ENCODE results near the gene PRSS53. TPM values are rescaled to one million over a fixed set of nuclear protein-coding genes. Genes with fewer than 3 reads are reported as not detected.

PRSS53 gene
- total RNA-seq, 2 donors from 2014 or later = 3.2 to 4.4 TPM

GRCh38 chr16:31129568-31130335 lies 41.0 kb upstream of the PRSS53 start:
- Mint-ChIP-seq H3K4me3 (no peak overlapping the region), H3K27me3 (no peaks in the 10 kb centered on the region), H3K27ac (no peak overlapping the region), H3K36me3 (ENCODE audit: low read depth) (no peaks in the 10 kb centered on the region), H3K4me1 (peaks cover 4% of the 10 kb centered on the region)
- ATAC-seq (no peak), DNase-seq (no peak)
- no peaks in the 10 kb centered on the region for H3K9me3 ChIP-seq (ENCODE audit: control insufficient read depth, low read length, poor library complexity, severe bottlenecking)

- peak overlapping the region; percentile 16 for H3K27ac Mint-ChIP-seq
- H3K27me3 Mint-ChIP-seq = no peaks in the 10 kb centered on the region
- H3K36me3 Mint-ChIP-seq (ENCODE audit: low read depth) = no peaks in the 10 kb centered on the region
- no peaks in the 10 kb centered on the region for H3K9me3 ChIP-seq (ENCODE audit: control insufficient read depth, low read length, poor library complexity, severe bottlenecking)
- ATAC-seq (peak; percentile 54), DNase-seq (no peak)
- H3K4me1 Mint-ChIP-seq = peaks cover 4% of the 10 kb centered on the region
- H3K4me3 Mint-ChIP-seq = no peak overlapping the region
Observed at GRCh38 chr16:31128711-31129567, 40.2 kb upstream of the PRSS53 start.

- DNase-seq = no peak
- Mint-ChIP-seq H3K4me3 (no peak overlapping the region), H3K4me1 (peaks cover 2% of the 10 kb centered on the region), H3K27ac (no peak overlapping the region), H3K27me3 (no peaks in the 10 kb centered on the region), H3K36me3 (ENCODE audit: low read depth) (no peaks in the 10 kb centered on the region)
- H3K9me3 ChIP-seq (ENCODE audit: control insufficient read depth, low read length, poor library complexity, severe bottlenecking) = no peaks in the 10 kb centered on the region
- no peak for ATAC-seq
Observed at GRCh38 chr16:31127182-31127581, 38.4 kb upstream of the PRSS53 start.

- H3K4me1 Mint-ChIP-seq = peaks cover 2% of the 10 kb centered on the region
- H3K27me3 Mint-ChIP-seq = no peaks in the 10 kb centered on the region
- DNase-seq (no peak), ATAC-seq (no peak)
- peak overlapping the region; percentile 47 for H3K27ac Mint-ChIP-seq
- H3K9me3 ChIP-seq (ENCODE audit: control insufficient read depth, low read length, poor library complexity, severe bottlenecking) = no peaks in the 10 kb centered on the region
- no peaks in the 10 kb centered on the region for H3K36me3 Mint-ChIP-seq (ENCODE audit: low read depth)
- no peak overlapping the region for H3K4me3 Mint-ChIP-seq
Observed at GRCh38 chr16:31125844-31126243, 37.1 kb upstream of the PRSS53 start.

DNA sequence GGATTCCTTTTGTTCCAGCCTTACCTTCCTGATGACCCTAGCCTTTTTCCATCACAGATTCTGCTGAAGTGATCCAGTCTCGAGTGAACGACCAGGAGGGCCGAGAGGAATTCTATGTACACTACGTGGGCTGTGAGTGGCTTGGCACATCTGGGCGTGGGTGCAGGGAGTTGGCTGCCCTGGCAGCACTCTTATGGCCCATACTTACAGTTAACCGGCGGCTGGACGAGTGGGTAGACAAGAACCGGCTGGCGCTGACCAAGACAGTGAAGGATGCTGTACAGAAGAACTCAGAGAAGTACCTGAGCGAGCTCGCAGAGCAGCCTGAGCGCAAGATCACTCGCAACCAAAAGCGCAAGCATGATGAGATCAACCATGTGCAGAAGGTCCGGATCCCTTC lies 31.4 kb upstream of the PRSS53 start:
- ATAC-seq (no peak), DNase-seq (no peak)
- no peaks in the 10 kb centered on the region for H3K27me3 Mint-ChIP-seq
- H3K4me1 Mint-ChIP-seq = peaks cover 12% of the 10 kb centered on the region
- peaks cover 6% of the 10 kb centered on the region for H3K36me3 Mint-ChIP-seq (ENCODE audit: low read depth)
- H3K27ac Mint-ChIP-seq = no peak overlapping the region
- no peak overlapping the region for H3K4me3 Mint-ChIP-seq
- H3K9me3 ChIP-seq (ENCODE audit: control insufficient read depth, low read length, poor library complexity, severe bottlenecking) = no peaks in the 10 kb centered on the region

DNA sequence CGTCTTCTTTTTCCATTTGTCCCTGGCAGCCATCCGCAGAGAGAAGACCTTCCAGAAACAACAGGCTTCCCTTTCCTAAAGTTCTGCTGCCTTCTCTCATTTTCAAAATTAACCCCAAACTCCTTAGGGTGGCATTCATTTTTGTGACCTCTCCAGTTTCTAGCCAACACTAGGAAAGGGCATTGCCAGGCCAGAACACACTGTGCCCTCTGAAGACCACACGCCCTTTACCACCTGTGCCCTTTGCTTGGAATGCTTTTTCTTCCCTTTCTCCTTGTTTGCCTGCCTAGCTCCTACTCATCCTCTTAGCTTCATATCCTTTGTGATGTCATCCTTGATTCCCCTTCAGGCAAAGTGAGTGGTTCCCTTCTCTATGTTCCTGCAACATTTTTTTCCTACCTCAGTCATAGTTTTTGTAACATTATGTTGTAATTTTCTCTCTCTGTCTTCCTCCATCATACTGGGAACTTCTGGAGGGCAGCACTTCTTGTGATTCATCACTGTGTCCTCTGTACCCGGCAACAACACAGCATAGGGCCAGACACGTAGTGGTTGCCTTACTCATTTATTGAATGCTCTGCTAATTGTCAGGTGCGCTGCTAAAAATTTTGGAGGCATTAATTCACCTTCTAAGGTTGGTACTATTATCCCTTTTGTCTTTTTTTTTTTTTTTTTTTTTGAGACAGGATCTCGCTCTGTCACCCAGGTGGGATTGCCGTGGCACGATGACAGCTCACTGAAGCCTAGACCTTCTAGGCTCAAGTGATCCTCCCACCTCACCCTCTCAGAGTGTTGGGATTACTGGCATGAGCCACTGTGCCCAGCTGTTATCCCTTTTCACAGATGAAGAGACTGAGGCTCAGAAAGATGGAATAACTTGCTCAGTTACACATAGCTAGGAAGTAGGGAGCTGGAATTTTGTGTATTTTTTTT lies 29.7 kb upstream of the PRSS53 start:
- H3K36me3 Mint-ChIP-seq (ENCODE audit: low read depth) = peaks cover 6% of the 10 kb centered on the region
- DNase-seq = no peak

DNA sequence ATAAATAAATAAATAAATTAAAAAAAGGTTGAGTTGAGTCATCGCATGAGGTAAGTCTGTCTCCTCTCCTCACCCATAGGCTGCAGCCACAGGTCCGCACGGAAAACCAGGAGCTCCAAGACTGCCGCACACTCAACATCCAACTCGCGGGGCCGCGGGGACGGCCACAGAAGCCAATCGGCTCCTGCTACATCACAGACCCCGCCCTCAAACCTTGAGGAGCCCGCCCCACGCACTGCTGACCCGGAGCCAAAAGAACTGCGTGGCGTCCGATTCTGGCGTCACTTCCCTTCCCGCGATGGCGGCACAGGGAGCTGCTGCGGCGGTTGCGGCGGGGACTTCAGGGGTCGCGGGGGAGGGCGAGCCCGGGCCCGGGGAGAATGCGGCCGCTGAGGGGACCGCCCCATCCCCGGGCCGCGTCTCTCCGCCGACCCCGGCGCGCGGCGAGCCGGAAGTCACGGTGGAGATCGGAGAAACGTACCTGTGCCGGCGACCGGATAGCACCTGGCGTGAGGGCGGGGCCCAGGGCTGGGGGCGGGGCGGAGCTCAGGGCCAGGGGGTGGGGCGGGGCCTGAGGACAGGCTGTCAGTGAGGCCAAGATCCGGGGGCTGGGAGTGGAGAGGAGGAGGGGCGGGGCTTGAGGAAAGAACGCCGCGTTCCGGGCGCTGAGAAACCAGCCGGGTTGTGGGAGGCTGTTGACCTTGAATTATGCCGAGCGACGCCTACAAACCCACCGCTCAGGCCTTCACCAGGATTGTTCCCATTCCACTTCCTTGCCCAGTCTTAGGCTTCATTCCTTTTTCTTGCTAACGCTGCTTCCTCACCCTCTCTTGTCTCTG lies 28.9 kb upstream of the PRSS53 start, which contains the start of gene KAT8:
Gene KAT8, plus strand, starts transcription at position 281 of the 839 bp plus-strand sequence. Its CDS starts 18 bp downstream, at position 299.
- peak; percentile 92 for ATAC-seq
- H3K27me3 Mint-ChIP-seq = no peaks in the 10 kb centered on the region
- peak within 1 kb of the TSS; percentile 95 for H3K27ac Mint-ChIP-seq
- DNase-seq = peak; percentile 92 to 96 (median 96)
- no peaks in the 10 kb centered on the region for H3K9me3 ChIP-seq (ENCODE audit: control insufficient read depth, low read length, poor library complexity, severe bottlenecking)
- peaks cover 6% of the 10 kb centered on the region for H3K36me3 Mint-ChIP-seq (ENCODE audit: low read depth)
- H3K4me1 Mint-ChIP-seq = peaks cover 14% of the 10 kb centered on the region
- H3K4me3 Mint-ChIP-seq = peak within 1 kb of the TSS; percentile 93

More for the DNA sequence above, 29.7 kb upstream of the PRSS53 start:
- H3K4me1 Mint-ChIP-seq = peaks cover 14% of the 10 kb centered on the region
- H3K27ac Mint-ChIP-seq = peak overlapping the region; percentile 95
- H3K4me3 Mint-ChIP-seq = peak overlapping the region; percentile 93
- no peaks in the 10 kb centered on the region for H3K9me3 ChIP-seq (ENCODE audit: control insufficient read depth, low read length, poor library complexity, severe bottlenecking)
- no peaks in the 10 kb centered on the region for H3K27me3 Mint-ChIP-seq
- ATAC-seq = no peak

DNA sequence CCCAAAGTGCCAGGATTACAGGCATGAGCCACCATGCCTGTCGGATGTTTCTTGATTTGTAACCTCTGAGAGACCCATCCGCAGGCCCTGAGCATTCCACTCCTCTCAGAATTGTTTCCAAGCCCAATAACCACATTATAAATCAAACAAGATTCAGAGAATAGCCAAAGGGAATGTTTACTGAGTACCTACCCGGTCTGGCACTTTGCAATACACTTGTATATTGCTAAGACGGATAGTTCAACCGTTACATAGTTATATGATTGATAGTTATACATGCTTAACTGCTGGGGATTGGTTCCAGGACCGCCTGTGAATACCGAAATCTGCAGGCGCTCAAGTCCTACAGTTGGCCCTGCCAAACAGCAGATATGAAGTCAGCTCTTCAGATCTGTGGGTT lies 25.7 kb upstream of the PRSS53 start:
- Mint-ChIP-seq H3K27ac (no peak overlapping the region), H3K4me1 (peaks cover 18% of the 10 kb centered on the region), H3K4me3 (no peak overlapping the region), H3K27me3 (no peaks in the 10 kb centered on the region), H3K36me3 (ENCODE audit: low read depth) (peaks cover 2% of the 10 kb centered on the region)
- ATAC-seq = no peak
- no peaks in the 10 kb centered on the region for H3K9me3 ChIP-seq (ENCODE audit: control insufficient read depth, low read length, poor library complexity, severe bottlenecking)
- DNase-seq = no peak

- Mint-ChIP-seq H3K36me3 (ENCODE audit: low read depth) (peaks cover 2% of the 10 kb centered on the region), H3K27me3 (no peaks in the 10 kb centered on the region), H3K4me3 (no peak overlapping the region), H3K27ac (peak overlapping the region; percentile 24), H3K4me1 (peaks cover 14% of the 10 kb centered on the region)
- no peak for ATAC-seq
- no peaks in the 10 kb centered on the region for H3K9me3 ChIP-seq (ENCODE audit: control insufficient read depth, low read length, poor library complexity, severe bottlenecking)
- DNase-seq = no peak
Observed at GRCh38 chr16:31113121-31114120, 24.7 kb upstream of the PRSS53 start.

- DNase-seq (no peak), ATAC-seq (no peak)
- H3K36me3 Mint-ChIP-seq (ENCODE audit: low read depth) = peaks cover 2% of the 10 kb centered on the region
- H3K9me3 ChIP-seq (ENCODE audit: control insufficient read depth, low read length, poor library complexity, severe bottlenecking) = no peaks in the 10 kb centered on the region
- no peaks in the 10 kb centered on the region for H3K27me3 Mint-ChIP-seq
- no peak overlapping the region for H3K4me3 Mint-ChIP-seq
- H3K4me1 Mint-ChIP-seq = peaks cover 12% of the 10 kb centered on the region
- peak overlapping the region; percentile 24 for H3K27ac Mint-ChIP-seq
Observed at GRCh38 chr16:31112711-31113110, 24.0 kb upstream of the PRSS53 start.

DNA sequence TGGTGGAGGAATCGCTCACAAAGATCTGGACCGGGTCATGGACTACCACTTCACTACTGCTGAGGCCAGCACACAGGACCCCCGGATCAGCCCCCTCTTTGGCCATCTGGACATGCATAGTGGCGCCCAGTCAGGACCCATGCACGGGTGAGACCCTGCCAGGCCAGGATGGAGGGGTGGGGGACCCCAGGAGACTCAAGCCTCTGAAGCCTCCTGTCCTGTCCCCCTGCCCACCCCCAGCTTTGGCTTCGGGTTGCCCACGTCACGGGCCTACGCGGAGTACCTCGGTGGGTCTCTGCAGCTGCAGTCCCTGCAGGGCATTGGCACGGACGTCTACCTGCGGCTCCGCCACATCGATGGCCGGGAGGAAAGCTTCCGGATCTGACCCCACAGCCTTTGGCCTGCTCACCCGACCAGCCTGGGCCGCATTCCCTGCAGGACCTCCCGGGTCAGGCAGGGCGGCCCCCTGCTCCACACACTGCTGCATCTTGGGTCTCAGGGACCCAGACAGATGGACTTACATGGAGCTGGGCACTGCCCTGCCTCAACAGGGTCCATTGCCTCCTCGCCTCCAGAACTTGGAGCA lies 23.2 kb upstream of the PRSS53 start:
- H3K27ac Mint-ChIP-seq = no peak overlapping the region
- H3K4me1 Mint-ChIP-seq = peaks cover 15% of the 10 kb centered on the region
- ATAC-seq (no peak), DNase-seq (no peak)
- no peaks in the 10 kb centered on the region for H3K27me3 Mint-ChIP-seq
- peaks cover 2% of the 10 kb centered on the region for H3K36me3 Mint-ChIP-seq (ENCODE audit: low read depth)
- H3K9me3 ChIP-seq (ENCODE audit: control insufficient read depth, low read length, poor library complexity, severe bottlenecking) = no peaks in the 10 kb centered on the region
- H3K4me3 Mint-ChIP-seq = no peak overlapping the region

Data from T-helper 17 cell (primary cell).